ENCODE results near the gene SYTL4.
"Not testable (repeated sequence)": the region's sequence is repeated elsewhere in the genome, so short reads cannot be mapped to it uniquely, and the experiment has no call there.

The SYTL4 gene

DNA sequence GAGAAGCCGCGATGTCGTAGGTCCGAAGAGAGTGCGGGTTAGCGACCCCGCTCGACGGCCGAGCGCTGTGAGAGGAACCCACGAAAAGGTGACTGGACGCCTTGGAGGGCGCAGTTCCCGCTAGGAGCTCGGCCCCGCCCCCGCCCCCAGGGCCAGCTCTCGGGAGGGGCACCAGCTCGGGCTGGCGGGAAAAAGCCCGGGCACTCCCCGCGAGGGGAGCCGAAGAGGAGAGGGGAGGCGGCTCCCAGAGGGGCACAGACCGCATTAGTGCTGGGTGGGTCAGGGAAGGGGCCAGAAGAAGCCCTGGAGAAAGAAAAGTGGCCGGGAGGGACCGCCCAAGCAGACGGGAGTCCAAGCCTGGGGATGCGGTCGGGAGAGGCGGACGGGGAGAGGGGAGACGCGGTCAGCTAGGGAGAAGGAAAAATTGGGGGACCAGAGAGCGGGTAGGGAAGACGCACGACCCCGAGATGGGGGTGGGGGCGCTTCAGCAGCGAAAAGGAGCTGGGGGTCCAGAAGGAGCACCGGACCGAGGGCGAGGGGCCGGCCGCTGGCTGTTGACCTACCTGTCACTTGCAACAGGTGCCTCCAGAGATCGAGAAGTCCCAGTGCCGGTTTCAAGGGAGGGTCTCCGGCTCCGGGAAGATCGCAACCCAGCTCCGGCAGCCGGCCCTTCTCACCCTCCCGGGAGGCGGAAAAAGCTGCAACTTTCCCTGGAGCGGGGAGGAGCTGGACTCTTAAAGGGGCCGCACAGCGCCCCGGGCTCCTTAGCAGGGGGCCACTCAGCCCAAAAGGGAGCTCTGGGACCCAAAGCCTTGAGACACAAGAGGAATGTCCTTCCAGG lies at the start of gene SYTL4:
Gene SYTL4 (minus strand): TSS at position 681 of the 841 bp plus-strand sequence. CDS start 30,084 bp downstream, outside the sequence.
- DNase-seq (ENCODE audit: low read depth) = no peak

DNA sequence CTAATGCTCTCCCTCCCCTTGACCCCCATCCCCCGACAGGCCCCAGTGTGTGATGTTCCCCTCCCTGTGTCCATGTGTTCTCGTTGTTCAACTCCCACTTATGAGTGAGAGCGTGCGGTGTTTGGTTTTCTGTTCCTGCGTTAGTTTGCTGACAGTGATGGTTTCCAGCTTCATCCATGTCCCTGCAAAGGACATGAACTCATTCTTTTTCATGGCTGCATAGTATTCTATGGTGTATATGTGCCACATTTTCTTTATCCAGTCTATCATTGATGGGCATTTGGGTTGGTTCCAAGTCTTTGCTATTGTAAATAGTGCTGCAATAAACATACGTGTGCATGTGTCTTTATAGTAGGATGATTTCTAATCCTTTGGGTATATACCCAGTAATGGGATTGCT lies 37.5 kb upstream of the SYTL4 start:
- not testable (repeated sequence) for DNase-seq (ENCODE audit: low read depth)

DNA sequence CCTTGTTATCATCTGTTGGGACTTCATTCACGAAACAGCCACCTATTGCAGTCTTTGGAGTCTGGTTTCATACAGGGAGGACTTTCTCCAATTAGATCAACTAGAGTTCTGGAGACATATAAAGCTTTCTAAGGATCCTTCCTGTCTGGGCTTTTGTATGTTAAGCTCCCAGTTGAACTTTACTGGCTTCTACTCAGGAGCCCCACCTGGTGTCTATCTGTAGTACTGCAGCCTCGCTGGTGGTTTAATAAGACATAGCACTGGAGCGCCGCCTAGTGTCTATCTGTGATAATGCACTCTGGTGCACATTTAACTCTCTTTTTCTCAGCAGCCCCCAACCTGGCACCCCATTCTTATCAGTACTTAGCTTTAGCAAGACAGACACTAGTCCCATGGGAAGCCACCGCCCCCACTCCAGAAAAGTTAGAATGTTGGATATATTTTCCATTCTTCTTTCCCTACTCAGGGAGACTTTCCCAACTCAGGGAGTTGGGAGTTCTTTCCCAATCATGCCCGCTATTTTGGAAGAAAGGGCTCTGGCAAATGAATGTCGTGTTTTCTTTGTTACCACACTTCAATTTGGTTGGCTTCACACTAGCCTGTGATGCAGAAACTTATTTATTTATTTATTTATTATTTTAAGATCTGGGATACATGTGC lies 36.9 kb upstream of the SYTL4 start:
- DNase-seq (ENCODE audit: low read depth) = peak; percentile 64

DNA sequence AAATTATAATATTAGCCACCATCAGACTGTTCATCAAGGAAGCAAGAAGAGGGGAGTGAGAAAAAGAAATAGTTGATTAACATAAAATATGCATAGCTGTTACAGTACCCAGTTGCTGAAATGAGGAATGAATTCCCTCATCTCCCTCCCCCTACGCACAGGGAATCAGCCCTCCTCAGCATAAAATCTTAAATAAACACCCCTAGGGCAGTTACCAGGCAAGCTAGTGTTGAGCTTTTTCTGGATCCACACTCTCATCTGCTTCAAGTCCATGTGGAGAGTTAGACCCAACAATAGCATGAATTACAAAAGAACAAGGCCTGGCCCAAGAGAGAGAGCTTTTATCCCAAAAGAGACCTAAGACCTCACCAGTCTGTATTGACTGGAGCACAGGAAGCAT lies 19.0 kb upstream of the SYTL4 start:
- DNase-seq (ENCODE audit: low read depth) = no peak

DNA sequence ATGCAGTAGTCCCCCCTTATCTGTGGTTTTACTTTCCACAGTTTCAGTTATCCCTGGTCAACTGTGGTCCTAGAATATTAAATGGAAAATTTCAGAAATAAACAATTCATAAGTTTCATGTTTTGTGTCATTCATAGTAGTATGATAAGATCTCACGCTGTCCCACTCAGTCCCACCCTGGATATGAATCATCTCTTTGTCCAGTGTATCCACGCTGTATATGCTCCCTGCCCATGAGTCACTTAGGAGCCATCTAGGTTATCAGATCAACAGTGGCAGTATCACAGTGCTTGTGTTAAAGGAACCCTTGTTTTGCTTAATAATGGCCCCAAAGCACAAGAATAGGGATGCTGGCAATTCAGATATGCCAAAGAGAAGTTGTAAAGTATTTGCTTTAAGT lies 16.2 kb upstream of the SYTL4 start:
- DNase-seq (ENCODE audit: low read depth) = no peak

DNA sequence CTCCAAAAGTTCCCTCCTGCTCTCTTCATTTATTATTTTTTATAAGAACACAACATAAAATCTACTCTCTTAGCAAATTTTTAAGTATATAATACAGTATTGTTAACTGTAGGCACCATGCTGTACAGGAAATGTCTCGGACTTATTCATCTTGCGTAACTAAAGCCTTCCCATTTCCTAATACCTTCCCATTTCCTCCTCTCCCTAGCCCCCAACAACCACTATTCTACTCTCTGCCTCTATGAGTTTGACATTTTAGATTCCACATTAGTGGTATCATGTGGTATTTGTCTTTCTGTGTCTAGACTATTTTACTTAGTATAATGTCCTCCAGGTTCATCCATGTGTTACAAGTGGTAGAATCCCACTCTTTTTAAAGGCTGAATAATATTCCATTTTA lies 15.8 kb upstream of the SYTL4 start:
- DNase-seq (ENCODE audit: low read depth) = no peak

DNA sequence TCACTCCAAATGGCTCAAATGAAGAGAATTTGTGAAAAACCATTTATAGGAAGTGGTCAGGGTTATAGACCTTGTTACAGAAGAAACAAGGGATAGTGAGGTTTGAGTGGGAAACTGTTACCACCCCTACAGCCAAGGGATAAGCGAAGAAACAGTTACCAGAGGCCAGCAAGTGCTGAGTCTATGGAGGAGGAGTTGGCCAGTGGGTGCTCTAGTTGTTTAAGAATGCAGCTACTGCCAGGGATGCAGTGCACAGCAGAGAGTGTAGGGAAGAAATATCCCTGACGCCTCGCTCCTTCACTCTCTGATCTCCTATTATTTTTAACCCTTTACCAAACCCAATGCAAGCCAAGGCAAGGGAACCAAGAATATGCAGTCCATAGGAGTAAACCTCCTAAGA lies 15.2 kb upstream of the SYTL4 start:
- DNase-seq (ENCODE audit: low read depth) = no peak

DNA sequence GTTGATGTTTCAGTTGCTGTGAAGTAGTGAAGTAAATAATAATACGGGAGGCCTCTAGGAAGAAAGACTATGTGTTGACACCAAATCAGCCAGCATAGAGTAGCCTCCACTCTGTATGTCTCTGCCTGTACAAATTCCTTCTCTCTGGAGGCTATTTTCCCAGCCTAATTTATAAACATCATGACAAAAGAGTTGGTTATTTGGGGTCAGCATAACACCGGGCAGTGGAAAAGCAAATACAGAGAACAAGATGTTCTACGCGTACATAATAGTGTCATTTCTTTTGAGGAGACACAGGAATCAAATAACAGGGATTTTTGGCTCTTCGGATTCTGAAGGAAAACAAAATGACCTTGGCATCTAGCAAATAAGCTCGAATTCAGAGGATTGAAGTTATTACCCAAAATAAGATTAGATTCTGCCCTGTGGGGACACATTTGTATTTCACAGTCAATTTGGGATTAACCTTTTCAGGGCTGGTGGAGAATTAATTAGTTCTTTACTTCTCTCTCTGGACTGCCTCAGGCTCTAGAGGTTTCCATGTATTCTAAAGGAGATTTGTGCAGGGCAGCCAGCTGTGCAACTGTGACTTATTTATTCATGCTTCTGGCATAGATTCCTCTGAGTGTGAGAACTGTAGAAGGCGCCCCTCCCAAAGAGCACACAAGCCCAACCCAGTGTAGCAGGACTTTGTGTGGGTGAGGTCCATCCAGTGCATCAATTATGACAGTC lies 14.1 kb upstream of the SYTL4 start:
- no peak for DNase-seq (ENCODE audit: low read depth)

DNA sequence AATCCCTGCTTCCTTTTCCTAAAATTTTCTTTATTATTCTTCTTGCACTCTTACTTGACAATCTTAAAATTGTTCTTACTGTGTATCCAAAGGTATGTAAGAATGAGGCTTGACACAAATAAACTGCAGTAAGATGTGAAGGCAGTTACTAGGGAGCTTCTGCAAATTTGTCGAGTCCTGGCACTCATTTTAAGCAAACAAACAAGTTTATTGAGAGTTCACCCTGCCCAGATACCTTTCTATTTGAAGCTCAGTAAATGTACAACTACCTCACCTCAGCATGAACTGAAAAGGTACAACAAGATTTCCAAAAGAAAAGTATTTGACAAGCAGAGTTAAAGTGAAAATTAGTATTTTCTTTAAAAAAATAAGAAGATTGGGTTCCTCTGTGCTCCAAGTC lies 13.3 kb upstream of the SYTL4 start:
- no peak for DNase-seq (ENCODE audit: low read depth)

DNA sequence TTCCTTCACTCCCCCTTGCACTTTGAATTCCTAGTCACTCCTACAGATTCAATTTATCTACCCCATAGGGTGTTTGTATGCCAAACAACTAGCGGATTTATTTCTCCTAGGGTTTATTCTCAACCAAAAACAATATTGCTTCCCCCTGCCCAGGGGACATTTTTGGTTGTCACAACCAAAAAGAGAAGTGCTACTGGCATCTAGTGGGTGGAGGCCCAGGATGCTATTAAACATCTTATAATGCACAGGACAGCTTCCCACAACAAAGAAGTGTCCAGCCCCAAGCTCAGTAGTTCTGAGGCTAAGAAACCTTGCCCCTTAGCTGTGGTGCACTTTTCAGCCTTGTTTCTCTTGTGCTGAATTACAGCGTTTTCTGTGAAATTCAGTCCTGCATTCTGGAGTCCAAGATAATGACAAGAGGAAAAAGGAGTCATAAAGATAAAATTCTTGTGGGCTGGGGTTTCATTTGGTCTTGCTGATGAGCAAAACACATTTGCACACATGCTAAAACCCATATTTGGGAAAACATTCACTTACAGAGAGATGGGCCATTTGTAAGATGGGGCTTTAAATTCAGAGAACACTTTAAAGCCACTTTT lies 11.2 kb upstream of the SYTL4 start:
- no peak for DNase-seq (ENCODE audit: low read depth)

DNA sequence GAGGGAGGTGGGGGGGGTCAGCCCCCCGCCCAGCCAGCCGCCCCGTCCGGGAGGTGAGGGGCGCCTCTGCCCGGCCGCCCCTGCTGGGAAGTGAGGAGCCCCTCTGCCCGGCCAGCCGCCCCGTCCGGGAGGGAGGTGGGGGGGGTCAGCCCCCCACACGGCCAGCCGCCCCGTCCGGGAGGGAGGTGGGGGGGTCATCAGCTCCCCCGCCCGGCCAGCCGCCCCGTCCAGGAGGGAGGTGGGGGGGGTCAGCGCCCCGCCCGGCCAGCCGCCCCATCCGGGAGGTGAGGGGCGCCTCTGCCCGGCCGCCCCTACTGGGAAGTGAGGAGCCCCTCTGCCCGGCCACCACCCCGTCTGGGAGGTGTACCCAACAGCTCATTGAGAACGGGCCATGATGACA lies 7.9 kb downstream of the SYTL4 start:
- not testable (repeated sequence) for DNase-seq (ENCODE audit: low read depth)

DNA sequence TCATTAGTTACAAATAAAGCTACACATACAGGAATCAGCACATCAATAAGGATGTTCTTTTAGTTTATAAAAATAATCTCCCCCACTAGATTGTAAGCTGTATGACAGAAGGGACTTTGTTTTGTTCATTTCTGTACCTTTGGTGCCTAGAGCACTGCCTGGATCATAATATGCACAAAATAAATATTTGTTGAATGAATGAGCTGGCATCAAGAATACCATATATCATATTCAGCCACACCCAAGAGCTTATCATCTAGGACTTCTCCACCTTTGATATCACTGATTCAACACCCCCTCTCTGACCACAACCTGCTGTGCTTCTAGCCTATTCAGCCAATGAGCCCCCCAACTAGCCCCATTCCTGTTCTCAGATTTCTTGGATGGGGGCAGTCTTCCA lies 10.6 kb downstream of the SYTL4 start:
- no peak for DNase-seq (ENCODE audit: low read depth)

DNA sequence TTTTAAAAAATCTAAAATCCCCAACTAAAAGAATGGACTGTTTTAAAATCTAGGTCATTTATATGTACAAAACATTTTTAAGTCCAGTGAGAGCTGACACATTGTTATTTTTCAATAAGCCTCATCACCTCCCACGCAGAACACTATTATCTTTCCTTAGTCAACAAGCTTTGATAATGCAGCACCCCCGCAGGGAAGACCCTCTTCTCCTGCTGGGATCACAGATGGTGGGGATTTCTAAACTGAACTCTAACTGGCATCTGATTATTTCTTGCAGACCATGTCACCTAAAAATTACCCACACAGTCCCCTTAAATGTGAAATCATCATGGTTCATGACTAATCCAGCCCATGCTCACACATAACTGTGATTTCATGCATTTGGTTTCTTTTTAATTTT lies 11.6 kb downstream of the SYTL4 start:
- no peak for DNase-seq (ENCODE audit: low read depth)

DNA sequence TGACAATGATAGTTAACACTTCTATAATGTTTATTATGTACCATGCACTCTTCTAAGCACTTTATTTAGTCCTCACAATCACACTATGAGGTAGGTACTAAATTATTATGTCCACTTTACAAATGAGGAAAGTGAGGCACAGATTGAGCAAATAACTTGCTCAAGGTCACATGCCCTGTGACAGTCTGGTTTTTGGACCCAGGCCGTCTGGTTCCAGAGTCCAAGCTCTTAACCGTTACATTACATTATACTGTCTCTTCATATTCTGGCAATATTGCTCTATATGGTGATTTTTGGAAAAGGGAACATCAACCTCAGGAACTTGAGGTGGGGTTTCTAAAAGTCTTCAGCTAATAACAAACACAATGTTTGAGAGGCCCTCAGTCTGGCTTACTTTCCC lies 12.8 kb downstream of the SYTL4 start:
- DNase-seq (ENCODE audit: low read depth) = no peak

DNA sequence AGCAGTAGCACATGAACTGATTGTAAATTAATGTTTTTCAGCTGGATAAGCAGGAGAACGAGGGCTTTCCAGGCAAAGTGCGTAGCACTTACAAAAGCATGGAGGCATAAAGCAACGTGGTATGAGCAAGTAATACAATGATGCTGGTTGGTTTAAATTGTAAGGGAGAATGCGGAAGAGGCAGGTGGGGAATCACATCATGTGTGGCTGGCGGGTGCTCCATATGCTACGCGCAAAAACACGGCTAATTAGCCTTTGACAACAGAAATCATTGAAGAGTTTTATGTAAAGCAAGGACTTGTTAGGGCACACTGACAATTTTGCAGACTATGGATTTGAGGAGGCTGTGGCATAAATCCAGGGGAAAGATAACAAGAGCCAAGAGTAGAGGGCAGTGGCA lies 14.6 kb downstream of the SYTL4 start:
- no peak for DNase-seq (ENCODE audit: low read depth)

DNA sequence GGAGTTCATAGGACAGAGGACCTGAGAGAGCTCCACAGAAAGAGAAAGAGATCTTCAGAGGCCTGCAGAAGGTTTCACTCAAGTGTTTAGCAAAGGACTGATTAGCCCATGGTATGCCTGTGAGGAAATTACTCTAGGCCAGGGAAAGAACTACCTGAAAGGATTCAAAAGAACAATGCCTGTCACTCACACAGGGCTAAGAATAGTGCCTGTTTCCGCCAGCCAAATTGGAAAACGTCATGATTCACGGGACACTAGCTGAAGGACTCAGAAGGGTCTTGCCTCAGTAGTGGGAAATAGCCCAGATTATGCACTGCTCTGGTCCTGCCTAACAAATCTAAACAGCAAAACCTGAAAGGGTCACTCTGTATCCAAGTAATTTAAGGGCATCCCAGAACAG lies 21.1 kb downstream of the SYTL4 start:
- no peak for DNase-seq (ENCODE audit: low read depth)

DNA sequence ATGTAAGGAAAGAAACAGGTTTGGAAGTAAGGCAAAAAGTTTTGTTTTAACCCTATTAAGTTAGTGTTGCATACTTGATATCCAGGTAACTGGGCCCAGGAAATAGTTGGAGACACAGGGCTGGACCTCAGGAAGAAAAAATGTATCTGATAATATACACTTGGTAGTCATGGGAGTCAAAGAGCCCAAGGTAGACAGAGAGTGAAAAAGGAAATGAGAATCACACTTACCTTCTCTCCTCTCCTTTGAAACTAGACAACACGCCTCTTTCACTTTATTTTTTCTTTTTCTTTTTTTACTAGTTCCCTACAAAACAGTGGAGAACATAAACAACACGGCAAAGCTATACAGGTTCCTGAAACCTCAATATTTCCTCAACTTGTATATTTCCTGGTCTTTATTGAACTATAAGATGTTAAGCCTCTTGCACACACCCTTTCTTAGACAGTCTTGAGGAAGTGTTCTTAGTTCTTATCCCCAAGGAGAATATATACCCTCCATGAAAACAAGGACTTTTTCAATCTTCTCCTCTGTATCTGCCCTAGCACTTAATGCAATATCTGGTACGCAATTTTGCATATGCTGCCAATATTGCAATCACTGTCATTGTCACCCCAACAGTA lies 27.2 kb downstream of the SYTL4 start:
- DNase-seq (ENCODE audit: low read depth) = no peak

DNA sequence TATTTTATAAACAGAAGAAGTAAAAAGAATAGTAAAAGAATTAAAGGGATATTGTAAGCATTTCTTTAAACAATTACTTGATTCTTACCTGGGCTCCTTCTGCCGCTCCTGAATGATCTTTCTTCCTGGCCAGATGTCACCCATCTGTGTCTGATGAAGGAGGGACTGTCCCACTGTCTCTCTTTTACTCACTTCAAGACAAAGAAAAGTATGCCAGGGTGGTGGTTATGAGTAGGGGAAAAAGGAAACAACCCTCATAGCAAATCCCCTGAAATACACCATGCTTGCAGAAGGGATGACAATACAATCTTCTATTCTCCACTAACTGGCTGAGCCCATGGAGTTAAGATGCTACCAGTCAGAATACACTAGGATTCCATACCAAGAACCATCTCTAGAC lies 31.1 kb downstream of the SYTL4 start:
- DNase-seq (ENCODE audit: low read depth) = no peak

DNA sequence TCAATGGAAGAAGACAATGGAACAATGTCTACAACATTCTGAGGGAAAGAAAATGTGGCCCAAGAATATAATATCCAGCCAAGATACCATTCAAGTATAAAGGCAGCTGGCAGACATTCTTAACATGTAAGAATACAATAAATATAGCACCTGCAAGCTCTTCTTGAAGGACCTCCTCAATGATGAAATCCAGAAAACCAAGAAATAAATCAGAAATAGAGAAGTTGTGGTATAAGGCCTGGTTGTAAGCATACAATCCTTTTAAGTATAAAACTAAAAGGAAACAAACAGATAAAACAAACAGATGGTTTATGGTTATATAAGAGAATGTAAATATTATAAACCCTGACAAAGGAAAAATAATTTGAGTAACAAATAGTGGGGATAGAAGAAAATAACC lies 33.4 kb downstream of the SYTL4 start:
- DNase-seq (ENCODE audit: low read depth) = no peak

DNA sequence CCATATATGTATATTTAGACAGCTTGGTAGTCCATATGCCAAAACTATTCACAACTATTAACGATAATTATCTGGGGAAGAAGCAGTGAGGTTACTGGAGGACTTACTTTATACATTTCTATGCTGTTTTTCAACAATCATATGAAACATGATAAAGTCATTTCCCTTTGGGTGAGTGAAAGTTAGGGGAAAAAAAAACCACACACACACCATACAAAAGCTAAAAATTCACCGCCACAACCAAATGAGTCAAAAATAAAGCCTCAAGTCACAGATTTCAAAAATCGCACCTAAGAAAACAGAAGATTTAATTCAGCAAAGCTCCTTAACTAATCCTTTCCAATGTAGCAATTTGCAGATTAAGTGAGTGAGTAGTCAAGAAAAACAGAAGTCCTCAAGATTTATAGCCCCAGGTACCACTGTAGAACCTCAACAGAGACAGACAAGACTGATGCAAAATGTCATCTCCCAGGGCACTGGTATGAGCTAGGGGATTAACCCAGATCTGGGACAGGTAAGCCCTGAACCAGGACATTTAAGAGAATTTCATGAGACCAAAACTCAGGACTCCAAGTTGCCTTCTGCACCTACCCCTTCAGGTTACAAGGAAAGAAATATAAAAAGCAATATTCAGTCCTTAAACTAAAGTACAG lies 35.1 kb downstream of the SYTL4 start:
- DNase-seq (ENCODE audit: low read depth) = no peak

DNA sequence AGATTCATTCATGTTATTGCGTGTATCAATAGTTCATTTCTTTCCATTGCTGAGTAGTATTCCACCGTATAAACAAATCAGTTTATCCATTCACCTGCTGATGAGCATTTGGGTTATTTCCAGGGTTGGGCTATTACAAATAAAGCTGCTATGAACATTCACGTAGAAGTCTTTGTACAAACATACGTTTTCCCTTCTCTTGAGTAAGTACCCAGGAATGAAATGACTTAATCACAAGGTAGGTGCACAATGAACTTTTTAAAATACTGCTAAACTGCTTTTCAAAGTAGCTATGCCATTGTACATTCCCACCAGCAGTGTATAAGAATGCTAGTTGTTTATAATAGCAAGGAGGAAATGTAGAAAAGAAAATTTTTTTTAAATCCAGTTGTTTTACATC lies 35.9 kb downstream of the SYTL4 start:
- DNase-seq (ENCODE audit: low read depth) = no peak

DNA sequence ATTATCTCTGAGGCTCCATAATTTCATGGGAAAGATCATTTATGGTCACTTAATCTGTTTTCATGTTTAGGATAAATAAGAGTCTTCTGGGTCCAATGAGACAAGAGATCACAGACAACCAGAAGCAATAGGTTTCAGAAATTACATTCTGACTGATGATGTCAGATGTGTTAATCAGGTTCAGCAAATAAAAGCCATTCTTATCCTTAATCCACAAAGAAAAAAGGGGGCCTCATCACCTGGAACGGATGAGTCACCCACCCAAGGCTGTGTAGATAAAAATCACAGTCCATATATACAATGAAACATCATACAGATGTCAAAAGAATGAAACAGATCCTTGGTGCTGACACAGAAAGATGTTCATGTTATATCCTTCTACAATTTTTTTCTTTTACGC lies 36.6 kb downstream of the SYTL4 start:
- DNase-seq (ENCODE audit: low read depth) = no peak
